Mucosa of gallbladder (tissue), 1 donor: Measurements from ENCODE around the gene REXO4. TPM values are rescaled to one million over a fixed set of nuclear protein-coding genes. Genes with fewer than 3 reads are reported as not detected.
"Not testable (repeated sequence)": the region's sequence is repeated elsewhere in the genome, so short reads cannot be mapped to it uniquely, and the experiment has no call there.

ENCODE experiments used
- DNase-seq: peaks from one replicate; pipeline ENCODE4 v3.0.0-alpha.2; 2020; ENCODE audit warnings: low spot score
- total RNA-seq: library from RNA; stranded (reverse); gene quantifications from one replicate; pipeline ENCODE4 v1.2.1, GENCODE V29; 2021
- donor health status: DM: no; HTN: no; CAD: no.

Gene REXO4
- total RNA-seq, 1 donor from 2014 or later = 27.5 TPM

DNA sequence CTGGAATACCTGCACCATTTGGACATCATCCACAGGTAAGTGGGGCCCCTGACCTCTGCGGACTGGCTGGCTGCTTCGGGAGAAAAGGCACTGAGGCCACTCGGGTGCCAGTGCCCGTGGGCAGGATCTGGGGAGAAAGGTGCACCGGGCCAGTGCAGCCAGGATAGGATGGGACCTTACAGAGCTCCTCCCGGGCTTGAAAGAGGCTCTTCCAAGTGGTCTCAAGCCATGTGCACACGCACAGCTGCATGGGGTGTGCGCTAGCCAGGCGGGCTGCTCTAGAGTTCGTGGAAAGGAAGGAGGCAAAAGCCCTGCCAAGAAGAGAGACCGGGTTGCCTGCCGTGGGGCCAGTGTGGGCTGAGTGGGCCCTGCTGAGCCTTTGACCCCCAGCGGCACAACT is 28.2 kb downstream of the REXO4 start:
- DNase-seq = no peak

DNA sequence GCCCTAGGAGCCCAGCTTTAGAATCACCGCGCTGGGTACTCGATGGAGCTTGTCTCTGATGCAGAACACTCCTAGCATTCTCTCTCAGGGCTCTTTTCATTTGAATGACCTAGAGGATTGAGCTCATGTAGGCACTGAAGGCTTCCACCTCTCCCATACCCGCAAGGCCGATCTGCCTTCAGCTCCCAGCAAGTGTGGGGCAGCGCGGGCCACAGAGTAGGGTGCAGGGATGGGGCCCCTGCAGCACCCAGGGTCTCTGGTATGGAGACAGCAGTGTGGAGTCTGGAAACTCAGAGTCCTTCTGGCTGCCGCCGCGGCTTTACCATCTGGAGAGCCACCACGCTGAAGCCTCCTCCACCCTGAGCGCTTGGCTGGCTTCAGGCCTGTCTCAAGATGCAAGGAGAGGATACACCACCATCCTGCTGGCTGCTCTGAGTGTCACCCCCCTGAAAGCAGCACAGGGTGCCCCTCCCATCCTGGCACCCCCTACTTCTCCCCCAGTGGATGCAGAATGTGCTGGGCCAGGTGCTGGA is 28.7 kb downstream of the REXO4 start:
- no peak for DNase-seq

DNA sequence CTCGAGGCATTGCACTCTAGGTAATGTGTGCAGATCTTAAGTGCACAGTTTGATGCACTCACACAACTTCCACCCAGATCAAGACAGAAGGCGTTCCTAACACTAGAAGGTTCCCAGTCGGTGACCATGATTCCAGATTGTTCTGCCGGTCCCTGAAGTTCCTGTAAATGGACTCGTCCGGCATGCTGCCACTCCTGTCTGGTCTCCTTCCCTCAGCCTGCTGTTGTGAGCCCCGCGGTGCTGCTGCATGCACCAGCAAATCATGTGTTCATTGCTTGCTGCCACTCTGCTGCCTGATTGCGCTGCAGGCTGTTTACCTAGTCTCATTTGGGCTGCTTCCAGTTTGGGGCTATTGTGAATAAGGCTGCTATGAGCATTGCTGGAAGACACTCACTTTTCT is 30.1 kb downstream of the REXO4 start:
- no peak for DNase-seq

DNA sequence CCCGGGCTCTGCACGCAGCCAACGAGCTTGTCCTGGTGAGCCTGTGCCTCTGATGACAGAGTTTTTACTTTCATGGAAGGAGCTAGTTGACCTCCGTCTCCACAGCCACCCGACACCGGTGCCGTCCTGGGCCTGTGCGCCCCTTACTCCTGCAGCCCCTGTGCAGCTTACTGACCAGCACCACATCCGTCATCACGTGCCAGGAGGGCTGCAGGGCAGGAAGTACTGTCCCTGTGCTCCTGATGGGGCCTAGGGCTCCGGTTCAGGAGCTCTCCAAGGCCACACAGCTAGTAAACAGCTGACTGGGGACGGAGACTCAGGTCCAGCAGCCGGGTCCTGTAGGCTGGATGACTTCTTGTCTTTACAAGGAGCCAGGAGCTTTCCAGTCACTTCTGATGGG is 31.5 kb downstream of the REXO4 start:
- no peak for DNase-seq

DNA sequence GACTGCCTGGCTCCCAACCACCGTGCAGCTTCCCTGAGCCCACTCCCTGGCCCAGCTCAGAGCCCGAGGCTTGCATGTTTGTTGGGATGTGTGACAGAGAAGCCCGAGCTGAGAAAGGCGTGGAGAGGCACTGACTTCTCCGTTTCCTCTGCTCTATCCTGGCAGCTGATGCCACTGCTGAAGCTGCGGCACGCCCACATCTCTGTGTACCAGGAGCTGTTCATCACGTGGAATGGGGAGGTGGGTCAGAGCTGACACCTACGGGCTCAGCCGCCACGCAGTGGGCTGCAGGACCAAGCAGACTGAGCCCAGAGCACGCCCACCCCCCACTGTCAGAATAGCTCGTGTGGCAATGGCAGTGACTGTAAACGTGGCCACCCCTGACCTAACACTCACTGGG is 32.4 kb downstream of the REXO4 start:
- DNase-seq = no peak

DNA sequence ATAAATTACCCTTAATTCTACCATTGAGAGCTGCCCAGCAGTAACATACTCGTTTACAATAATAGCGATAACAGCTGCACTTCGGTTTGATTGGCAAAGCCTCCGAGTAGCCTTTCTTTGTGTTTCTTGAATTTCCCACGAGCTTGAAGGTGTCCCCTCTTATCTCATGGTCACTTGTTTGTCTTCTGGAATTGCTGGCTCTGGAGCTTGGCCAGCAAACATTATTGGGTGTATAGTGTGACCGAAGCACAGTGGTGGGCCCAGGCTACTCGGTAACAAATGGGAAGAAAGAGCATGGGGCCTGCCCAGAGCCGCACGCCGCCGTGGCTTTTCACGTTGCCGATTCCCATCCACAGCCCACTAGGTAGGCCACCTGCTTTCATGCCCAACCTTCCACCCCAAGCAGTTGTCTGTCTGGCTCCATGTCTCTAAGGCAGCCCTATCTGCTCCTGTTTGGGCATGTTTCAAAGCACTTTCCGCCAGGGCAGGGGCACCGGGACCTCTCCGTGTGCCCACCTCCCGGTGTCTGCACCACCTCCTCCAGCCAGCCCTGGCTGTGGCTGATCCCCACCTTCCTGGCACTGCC is 33.0 kb downstream of the REXO4 start:
- no peak for DNase-seq

DNA sequence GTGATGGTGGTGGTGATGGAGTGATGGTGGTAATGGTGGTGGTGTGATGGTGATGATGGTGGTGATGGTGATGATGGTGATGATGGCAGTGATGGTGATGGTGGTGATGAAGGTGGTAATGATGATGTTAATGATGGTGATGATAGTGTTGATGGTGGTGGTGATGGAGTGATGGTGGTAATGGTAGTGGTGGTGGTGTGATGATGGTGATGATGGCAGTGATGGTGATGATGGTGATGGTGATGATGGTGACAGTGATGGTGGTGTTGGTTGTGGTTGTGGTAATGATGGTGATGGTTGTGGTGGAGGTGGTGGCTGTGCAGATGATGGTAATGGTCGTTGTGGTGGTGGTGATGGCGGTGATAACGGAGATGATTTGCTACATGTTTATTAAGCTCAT is 34.4 kb downstream of the REXO4 start:
- no peak for DNase-seq

DNA sequence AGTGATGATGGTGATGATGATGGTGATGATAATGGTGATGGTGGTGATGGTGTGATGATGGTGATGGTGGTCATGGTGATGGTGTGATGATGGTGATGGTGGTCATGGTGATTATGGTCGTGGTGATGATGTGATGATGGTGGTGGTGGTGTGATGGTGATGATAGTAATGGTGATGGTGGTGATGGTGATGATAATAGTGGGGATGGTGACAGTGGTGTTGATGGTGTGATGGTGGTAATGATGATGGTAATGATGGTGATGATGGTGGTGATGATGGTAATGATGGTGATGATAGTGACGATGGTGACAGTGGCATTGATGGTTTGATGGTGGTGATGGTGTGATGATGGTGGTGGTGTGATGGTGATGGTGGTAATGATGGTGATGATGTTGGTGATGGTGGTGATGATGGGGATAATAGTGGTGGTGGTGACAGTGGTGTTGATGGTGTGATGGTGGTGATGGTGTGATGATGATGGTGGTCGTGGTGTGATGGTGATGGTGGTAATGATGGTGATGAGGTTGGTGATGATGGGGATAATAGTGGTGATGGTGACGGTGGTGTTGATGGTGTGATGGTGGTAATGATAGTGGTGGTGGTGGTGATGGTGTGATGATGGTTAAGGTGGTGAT is 35.2 kb downstream of the REXO4 start:
- DNase-seq = no peak

DNA sequence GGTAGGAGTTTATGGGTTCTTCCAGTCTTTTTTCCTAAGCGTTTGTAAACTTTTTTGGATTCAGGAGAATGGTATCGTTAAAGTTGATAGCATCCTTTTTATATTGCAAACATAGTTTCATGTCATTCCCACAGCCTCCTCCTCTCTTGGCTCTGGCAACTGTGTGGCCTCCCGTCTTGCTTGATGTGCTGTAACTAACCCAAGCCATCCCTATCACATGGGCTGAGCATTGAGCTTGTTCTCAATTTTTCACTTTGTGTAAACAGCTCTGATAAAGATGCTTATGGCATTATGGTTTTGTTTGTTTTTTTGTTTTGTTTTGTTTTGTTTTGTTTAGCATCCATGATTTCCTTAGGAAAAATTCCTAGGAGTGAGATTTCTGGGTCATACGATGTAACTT is 37.1 kb downstream of the REXO4 start:
- no peak for DNase-seq

DNA sequence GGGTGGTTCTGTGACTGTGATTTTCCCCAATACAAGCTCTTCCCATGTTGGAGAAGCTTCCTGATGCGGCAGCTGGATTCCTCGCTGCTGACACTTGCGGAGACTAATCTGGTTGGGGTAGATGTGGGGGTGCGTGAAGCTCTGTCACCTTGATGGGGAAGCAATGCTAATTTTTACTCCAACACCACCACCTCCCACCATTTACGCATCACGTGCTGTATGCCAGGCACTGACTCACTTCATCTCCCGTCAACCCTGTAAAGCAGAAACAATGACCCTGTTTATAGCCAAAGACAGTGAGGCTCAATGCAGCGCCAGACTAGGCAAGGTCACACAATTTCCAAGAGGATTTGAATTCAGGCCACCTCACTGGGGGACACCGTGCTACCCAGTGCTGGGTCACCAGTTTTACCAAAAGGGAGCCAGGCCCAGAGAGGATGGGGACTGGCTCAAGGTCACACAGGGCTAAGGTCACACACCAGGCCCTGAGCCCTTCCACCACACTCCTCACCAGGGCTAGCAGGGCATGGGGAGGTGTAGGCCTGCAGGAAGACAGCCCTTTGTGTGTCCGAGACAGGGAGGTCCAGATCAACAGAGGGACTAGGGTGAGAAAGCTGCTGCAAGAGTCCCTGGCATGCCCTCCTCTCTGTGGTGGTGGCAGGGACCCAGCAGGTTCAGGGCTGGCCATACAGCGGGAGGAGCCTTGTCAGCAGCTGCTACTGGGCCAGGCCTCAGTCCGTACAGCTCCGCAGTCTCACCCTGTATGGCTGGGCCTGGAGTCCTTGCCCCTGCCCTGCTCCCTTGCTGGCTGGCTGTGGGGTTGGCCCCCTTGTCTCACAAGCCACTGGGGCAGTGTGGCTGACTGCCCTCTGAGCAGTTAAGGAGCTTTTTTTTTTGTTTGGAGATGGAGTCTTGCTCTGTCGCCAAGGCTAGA is 38.4 kb downstream of the REXO4 start:
- DNase-seq = no peak

DNA sequence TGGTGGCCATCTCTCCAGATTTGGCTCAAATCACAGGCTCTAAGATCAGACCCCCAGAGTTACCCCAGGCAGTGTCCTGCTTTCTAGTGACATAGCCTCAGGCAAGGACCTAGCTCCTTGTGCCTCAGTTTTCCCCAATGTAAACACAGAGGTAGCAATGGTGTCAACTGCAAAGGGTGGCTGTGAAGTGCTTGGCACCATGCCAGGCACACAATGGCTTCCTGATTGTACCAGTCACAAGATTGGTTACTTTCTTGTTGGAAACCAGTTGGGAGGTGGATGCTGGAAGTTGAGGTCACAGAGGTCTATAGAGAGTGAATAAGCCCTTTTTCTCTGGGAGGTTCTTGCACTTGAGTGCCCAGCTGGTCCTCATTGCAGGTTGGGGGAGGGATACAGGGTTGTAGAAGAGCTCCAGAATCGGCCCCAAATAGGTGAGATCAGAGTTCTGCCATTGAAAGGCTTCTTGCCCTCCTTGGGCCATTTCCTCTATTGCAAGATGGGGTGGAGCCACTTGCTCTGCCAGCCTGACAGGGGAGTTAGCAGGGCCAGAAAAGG is 39.3 kb downstream of the REXO4 start:
- DNase-seq = no peak

DNA sequence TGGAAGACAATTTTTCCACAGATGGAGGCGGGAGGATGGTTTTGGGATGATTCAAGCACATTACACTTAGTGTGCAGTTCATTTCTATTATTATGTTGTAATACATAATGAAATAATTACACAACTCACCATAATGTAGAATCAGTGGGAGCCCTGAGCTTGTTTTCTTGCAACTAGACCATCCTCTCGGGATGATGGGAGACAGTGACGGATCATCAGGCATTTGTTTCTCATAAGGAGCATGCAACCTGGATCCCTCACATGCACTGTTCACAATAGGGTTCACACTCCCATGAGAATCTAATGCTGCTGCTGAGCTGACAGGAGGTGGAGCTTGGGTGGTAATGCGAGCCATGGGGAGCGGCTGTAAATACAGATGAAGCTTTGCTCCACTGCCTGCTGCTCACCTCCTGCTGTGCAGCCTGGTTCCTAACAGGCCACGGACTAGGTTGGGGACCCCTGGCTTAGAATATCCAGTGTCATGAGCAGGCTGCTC is 40.0 kb downstream of the REXO4 start:
- DNase-seq = no peak

DNA sequence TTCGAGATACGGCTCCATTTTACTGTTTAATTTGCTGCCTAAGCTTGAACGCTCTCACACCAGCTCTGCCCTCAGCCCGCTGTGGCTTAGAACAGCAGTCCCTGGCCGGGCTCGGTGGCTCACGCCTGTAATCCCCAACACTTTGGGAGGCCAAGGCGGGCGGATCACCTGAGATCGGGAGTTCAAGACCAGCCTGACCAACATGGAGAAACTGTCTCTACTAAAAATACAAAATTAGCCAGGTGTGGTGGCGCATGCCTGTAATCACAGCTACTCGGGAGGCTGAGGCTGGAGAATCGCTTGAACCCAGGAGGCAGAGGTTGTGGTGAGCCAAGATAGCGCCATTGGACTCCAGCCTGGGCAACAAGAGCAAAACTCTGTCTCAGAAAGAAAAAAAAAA is 40.5 kb downstream of the REXO4 start:
- not testable (repeated sequence) for DNase-seq

DNA sequence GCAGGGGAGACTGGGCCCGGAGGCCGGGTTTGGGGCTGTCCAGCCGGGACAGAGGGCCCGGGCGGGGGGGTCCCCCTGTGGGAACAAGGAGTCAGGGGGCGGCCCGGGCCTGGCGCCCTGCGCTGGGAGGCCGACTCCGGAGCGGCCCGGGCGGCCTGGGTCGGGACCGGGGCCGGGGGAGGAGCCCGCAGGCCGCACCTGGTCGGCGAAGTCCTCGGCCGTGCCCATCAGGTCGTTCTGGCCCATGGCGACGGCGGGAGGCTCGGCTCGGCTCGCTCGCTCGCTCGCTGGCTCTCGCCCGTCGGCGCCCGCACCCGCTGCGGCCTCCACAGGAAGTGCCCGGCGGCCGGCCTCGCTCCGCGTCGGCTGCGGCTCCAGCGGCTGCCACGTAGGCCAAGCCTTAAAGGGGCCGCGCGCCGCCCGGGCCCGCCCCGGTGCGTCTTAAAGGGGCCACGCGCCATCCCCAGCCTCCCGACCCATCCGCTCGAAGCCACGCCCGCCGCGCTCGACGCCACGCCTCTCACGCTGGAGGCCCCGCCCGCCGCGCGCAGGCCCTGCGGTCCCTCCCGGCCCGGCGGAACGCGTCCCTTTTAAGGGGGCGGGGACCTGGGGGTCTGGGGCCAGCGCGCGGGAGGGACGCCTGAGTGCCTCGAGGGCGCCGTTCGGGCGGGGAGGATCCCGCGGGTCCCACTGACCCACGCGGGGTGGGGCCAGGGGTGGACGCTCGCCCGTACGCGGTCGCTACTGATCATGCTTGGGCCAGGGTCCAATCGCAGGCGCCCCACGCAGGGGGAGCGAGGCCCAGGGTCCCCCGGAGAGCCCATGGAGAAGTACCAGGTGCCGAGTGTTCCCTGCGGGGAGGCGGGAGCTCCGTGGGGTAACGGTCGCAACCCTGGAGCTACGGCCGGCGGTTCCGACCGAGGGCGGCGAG is 41.8 kb downstream of the REXO4 start, which contains the start of the genes STKLD1 and SURF4:
STKLD1 (plus strand) TSS at position 643 of the 931 bp plus-strand sequence; CDS start at position 751, 108 bp downstream.
SURF4 (minus strand) TSS at position 337 of the 931 bp plus-strand sequence; CDS start at position 246, 91 bp downstream.
- peak; percentile 97 for DNase-seq

DNA sequence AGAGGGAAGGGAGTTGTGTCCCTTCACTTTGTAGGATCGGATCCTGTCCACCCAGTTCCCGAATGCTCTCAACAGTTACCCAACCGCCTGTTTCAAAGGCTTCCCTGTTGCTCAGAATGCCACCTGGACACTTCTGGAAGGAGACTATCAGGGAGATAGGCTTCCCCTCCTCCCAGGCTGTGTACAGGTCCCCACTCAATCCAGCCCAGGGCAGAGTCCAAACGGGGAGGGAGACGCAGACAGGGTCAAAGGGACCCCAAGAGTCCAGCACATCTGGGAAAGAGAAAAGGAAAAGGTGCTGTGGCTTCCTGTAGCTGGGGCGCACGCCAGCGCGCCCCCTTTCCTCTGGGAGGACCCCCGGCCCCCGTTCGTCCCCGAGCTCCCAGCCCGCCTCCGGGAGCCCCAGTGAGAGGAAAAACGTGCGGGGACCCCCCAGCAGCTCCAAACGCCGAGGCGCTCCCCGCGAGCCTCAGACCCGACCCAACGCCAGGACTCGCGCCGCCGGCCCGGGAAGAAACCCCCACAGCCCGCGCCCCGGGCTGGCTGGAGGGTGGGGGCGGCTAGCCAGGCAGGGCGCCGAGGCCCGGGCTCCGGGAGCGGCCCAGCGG is 42.6 kb downstream of the REXO4 start:
- peak; percentile 27 for DNase-seq

DNA sequence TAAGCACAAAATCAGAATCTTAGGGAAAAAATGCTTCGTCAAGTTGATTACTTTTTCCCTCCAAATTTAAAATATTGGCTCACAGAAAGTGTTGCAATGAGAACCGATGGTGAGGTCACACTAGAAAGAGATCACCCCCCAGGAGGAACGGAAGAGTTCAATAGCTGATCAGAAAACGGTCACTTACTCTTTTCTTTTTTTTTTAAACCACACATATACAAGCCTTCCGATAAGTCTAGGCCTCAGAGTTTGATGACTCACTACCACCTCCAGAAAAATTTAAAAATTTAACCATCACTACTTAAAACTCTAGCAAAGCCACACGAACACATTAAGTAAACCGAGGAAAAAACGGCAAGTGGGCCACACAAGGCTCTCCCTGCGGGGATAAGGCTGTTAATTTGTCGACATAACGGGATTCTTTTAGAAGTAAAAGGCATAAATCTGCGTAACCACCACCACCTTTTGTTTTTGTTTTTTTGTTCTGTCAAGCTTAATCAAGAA is 43.1 kb downstream of the REXO4 start:
- DNase-seq = no peak

DNA sequence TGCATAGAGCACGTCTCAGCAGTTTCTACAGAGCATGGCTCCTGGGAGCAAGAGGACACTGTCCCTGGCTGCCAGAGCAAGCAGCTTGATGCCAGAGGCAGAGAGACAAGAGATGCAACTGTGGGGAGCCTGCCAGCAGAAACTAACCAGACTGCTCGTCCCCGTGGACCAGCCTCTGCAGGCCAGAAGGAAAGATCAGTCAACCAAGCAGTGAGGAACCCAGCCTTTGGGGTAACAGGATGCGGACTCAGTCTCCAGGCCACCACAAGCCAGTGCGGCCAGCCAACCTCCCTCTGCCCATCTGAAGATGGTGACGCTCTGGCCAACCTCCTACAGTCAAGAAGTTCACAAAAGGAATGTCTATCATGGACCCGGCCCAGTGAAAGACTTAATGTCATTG is 45.7 kb downstream of the REXO4 start:
- DNase-seq = no peak

DNA sequence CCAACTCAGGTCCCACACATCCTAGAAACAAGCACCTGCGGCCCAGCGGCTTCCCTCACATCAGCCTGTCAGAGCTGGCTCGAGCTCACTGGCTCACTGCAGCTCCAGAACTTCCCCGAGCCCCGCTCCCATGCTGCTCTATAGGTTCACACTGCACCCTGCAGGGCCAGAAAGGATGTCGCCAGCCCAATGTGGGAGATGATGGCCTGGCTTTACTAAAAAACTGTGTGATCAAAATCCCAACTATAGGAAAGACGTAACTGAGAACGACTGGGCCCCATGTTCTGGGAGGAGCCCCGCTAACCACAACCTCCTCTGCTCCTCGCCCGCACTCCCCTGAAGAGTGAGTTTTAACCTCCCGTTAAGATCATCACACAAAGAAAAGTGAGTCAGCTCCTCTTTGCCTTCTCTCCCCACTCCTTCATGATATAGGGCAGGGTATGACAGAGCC is 46.5 kb downstream of the REXO4 start:
- no peak for DNase-seq

DNA sequence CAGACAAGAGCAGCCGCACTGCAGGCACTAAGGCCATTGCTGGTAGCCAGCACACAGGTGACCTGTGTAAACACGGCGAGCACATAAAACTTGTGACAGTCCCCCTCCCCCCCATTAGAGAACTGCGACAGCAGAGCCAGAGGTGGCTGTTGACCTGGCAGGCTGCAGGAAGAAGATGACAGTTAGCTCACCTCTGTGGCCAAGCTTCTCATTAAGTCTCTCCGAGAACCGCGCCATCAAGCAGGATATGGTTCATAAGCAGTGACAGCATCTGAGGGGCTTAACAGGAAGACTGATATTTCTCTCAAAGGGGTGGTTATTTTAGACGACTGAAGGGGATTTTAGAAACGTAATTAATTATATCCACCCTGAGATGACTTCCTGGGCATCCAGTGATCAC is 47.1 kb downstream of the REXO4 start:
- DNase-seq = no peak

DNA sequence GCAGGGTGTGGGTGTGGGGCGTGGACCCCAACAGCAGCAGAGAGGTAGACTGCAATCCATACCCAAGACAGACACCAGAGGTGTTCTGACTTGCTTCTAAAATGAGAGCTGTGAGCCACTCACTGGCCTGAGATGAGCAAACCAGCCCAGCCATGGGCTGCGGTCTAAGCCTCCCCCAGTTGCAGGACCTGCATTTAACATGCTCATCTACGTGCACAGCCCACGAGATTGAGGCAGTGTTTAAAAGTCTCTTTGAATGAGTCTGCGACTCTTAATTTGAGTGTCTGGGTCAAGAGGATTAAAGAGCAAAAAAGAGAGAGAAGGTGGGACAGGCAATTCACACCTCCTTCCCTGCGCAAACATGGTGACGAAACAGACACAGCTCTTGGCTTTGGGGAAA is 47.9 kb downstream of the REXO4 start:
- no peak for DNase-seq
